GM23338 (cell line): Measurements from ENCODE around the gene CCDC183.

Experiments used
- CREB1 ChIP-seq: fragments of 250-450 bp; sonication (Bioruptor Pico); IDR thresholded peaks from 2 replicates; pipeline ENCODE4 v1.5.0; 2020; ENCODE audit warnings: low read depth, mild to moderate bottlenecking, moderate library complexity
- NANOG ChIP-seq: IDR thresholded peaks from 2 replicates; pipeline ENCODE4 v1.6.1; 2016; ENCODE audit warnings: antibody characterized with exemption, borderline replicate concordance
- POLR2AphosphoS5 ChIP-seq: IDR thresholded peaks from 2 replicates; pipeline ENCODE4 v1.6.1; 2016; ENCODE audit warnings: antibody characterized with exemption, low read depth
- STAT1 ChIP-seq: IDR thresholded peaks from one replicate; pipeline ENCODE4 v1.6.1; 2016; ENCODE audit warnings: antibody characterized with exemption; ENCODE audit not compliant: unreplicated experiment
- TF ChIP-seq, protein P1 (sequence below), 2 experiments: fragments of 200-600 bp in 1 of 2; sonication (generic) in 1 of 2; conservative IDR thresholded peaks; 2 replicates each; pipeline versions ENCODE4 v1.5.1 to v1.6.1; 2016 to 2017; ENCODE audit warnings: antibody characterized with exemption in 2 of 2, low read depth in 2 of 2, mild to moderate bottlenecking in 2 of 2, moderate library complexity in 1 of 2
- TF ChIP-seq, protein P2 (sequence below): IDR thresholded peaks from one replicate; pipeline ENCODE4 v1.6.1; 2018; ENCODE audit warnings: antibody characterized with exemption; ENCODE audit not compliant: unreplicated experiment

DNA sequence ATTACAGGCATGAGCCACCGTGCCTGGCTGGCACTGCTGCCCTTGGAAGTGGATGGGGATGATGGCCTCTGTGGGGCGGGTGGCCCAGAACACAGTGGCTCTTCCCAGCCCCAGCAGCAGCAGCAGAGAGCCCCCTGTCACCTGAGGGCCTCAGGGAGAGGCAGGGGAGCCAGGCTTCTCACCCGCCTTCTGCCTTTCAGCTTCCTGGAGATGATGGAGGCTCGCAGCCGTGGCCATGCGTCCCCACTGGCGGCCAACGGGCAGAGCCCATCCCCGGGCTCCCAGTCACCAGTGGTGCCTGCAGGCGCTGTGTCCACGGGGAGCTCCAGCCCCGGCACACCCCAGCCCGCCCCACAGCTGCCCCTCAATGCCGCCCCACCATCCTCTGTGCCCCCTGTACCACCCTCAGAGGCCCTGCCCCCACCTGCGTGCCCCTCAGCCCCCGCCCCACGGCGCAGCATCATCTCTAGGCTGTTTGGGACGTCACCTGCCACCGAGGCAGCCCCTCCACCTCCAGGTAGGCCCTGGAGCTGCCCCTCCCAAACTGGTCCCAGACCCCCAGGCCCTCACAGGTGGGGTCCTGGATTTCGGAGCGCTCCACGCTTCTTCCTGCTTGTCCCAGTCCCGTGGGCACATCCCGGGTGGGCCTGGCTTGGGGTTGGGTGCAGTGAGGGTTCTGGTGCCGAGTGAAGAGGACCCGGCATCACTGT lies 41.2 kb downstream of the CCDC183 start:
- TF ChIP-seq, protein P1, sequence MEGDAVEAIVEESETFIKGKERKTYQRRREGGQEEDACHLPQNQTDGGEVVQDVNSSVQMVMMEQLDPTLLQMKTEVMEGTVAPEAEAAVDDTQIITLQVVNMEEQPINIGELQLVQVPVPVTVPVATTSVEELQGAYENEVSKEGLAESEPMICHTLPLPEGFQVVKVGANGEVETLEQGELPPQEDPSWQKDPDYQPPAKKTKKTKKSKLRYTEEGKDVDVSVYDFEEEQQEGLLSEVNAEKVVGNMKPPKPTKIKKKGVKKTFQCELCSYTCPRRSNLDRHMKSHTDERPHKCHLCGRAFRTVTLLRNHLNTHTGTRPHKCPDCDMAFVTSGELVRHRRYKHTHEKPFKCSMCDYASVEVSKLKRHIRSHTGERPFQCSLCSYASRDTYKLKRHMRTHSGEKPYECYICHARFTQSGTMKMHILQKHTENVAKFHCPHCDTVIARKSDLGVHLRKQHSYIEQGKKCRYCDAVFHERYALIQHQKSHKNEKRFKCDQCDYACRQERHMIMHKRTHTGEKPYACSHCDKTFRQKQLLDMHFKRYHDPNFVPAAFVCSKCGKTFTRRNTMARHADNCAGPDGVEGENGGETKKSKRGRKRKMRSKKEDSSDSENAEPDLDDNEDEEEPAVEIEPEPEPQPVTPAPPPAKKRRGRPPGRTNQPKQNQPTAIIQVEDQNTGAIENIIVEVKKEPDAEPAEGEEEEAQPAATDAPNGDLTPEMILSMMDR (conservative IDR thresholded peaks at IDR 0.05; ENCODE audit: low read depth in 2 of 2): no peak
- no peak for TF ChIP-seq NANOG
- TF ChIP-seq, protein P2, sequence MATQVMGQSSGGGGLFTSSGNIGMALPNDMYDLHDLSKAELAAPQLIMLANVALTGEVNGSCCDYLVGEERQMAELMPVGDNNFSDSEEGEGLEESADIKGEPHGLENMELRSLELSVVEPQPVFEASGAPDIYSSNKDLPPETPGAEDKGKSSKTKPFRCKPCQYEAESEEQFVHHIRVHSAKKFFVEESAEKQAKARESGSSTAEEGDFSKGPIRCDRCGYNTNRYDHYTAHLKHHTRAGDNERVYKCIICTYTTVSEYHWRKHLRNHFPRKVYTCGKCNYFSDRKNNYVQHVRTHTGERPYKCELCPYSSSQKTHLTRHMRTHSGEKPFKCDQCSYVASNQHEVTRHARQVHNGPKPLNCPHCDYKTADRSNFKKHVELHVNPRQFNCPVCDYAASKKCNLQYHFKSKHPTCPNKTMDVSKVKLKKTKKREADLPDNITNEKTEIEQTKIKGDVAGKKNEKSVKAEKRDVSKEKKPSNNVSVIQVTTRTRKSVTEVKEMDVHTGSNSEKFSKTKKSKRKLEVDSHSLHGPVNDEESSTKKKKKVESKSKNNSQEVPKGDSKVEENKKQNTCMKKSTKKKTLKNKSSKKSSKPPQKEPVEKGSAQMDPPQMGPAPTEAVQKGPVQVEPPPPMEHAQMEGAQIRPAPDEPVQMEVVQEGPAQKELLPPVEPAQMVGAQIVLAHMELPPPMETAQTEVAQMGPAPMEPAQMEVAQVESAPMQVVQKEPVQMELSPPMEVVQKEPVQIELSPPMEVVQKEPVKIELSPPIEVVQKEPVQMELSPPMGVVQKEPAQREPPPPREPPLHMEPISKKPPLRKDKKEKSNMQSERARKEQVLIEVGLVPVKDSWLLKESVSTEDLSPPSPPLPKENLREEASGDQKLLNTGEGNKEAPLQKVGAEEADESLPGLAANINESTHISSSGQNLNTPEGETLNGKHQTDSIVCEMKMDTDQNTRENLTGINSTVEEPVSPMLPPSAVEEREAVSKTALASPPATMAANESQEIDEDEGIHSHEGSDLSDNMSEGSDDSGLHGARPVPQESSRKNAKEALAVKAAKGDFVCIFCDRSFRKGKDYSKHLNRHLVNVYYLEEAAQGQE: no peak
- no peak for TF ChIP-seq CREB1 (CRISPR knock-in tag)
- no peak for TF ChIP-seq STAT1
- TF ChIP-seq POLR2AphosphoS5: no peak
